Measurements from ENCODE around the gene PSMD2. TPM values are rescaled to one million over a fixed set of nuclear protein-coding genes. Genes with fewer than 3 reads are reported as not detected.
A peak's percentile ranks its signal among the peaks of the same experiment; 100 is the strongest.

Gene PSMD2
- total RNA-seq, 1 donor from 2014 or later, result 239 TPM

DNA sequence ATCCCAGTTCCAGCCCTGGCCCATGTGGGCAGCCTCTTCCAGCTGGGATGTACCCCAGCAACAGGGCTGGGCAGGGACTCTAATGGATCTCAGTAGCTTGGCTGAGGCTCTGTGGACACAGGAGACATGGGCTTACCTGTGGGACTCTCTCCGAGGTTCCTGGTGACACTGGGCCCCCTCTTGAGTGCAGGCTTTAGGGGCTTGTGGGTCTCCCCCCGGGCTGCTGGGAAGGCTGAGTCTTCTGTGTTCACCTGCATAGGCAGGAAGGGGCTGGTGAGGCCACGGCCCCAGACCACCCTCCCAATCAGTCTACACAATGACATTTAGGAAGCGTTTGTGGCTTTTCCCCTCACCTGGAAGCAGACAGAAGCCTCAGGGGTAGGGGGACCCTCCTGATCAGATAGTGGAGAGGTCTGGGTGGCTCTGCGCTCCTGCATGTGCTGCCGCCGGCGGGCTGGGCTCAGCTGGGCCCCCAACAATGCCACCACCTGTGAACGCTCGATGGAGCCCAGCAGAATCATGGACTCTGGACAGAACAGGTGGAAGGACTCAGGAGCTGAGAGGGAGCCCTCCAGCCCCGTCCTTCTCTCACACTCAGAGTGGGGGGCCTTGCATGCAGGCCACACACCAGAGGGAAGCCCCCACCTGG, 54.0 kb downstream of the PSMD2 start:
- Mint-ChIP-seq H3K27me3 (ENCODE audit: unreplicated experiment) (no peaks in the 10 kb centered on the region), H3K4me3 (ENCODE audit: unreplicated experiment) (no peak overlapping the region), H3K36me3 (ENCODE audit: unreplicated experiment) (peaks cover 10% of the 10 kb centered on the region), H3K27ac (ENCODE audit: unreplicated experiment) (no peak overlapping the region), H3K9me3 (ENCODE audit: unreplicated experiment) (no peaks in the 10 kb centered on the region), H3K4me1 (ENCODE audit: unreplicated experiment) (peaks cover 13% of the 10 kb centered on the region)
- TF ChIP-seq, protein P1, sequence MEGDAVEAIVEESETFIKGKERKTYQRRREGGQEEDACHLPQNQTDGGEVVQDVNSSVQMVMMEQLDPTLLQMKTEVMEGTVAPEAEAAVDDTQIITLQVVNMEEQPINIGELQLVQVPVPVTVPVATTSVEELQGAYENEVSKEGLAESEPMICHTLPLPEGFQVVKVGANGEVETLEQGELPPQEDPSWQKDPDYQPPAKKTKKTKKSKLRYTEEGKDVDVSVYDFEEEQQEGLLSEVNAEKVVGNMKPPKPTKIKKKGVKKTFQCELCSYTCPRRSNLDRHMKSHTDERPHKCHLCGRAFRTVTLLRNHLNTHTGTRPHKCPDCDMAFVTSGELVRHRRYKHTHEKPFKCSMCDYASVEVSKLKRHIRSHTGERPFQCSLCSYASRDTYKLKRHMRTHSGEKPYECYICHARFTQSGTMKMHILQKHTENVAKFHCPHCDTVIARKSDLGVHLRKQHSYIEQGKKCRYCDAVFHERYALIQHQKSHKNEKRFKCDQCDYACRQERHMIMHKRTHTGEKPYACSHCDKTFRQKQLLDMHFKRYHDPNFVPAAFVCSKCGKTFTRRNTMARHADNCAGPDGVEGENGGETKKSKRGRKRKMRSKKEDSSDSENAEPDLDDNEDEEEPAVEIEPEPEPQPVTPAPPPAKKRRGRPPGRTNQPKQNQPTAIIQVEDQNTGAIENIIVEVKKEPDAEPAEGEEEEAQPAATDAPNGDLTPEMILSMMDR (IDR thresholded peaks at IDR 0.05), result no peak
- no peak for DNase-seq (ENCODE audit: extremely low spot score, unreplicated experiment)

DNA sequence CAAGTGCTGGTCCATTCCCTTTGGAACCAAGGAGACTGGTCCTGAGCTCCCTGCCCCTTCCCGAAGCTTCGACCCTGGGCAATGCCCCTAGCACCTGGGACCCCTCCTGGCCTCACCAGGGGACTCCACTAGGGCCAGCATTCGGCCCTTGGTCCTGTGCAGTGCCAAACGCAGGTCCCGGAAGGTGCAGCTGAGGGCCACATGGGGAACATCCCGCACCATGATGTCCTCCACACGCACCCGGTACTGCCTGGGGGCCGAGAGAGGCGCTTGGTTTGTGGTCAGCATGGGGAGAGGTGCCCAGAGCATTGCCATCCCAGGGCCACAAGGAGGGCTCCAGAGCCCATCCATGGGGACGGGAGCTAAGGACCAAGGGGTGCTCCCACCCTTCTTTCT, 54.5 kb downstream of the PSMD2 start:
- Mint-ChIP-seq H3K27ac (ENCODE audit: unreplicated experiment) (no peak overlapping the region), H3K9me3 (ENCODE audit: unreplicated experiment) (no peaks in the 10 kb centered on the region), H3K27me3 (ENCODE audit: unreplicated experiment) (no peaks in the 10 kb centered on the region), H3K36me3 (ENCODE audit: unreplicated experiment) (peaks cover 13% of the 10 kb centered on the region), H3K4me3 (ENCODE audit: unreplicated experiment) (no peak overlapping the region), H3K4me1 (ENCODE audit: unreplicated experiment) (peaks cover 13% of the 10 kb centered on the region)
- no peak for DNase-seq (ENCODE audit: extremely low spot score, unreplicated experiment)
- TF ChIP-seq, protein P1 (IDR thresholded peaks at IDR 0.05), result no peak

DNA sequence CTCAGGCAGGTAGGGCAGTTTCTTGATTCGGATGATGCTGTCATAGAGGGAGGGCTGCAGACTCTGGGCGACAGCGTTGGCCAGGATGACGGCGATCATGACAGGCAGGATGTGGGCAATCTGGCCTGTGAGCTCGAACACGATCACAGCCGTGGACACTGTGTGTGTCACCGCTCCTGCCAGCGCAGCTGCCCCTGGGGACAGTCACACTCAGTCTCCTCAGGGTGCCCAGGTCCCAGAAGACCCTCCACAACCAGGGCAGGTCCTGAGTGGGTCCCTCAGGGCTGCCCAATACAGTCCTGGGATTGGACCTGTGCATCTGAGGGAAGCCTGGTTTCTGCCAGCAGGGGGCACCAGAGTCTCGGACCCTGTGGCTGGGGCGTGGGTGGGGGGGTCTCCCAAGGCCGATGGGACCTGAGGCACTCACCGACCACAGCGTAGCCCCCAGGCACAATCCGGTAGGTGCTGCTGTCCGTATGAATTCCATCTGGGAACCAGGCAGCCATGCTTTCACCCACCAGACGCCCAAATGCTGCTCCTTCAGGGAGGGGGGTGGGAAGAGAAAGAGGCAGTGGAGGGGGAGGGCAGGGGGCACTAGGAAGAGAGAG, 55.2 kb downstream of the PSMD2 start:
- peaks cover 13% of the 10 kb centered on the region for H3K36me3 Mint-ChIP-seq (ENCODE audit: unreplicated experiment)
- no peaks in the 10 kb centered on the region for H3K27me3 Mint-ChIP-seq (ENCODE audit: unreplicated experiment)
- H3K27ac Mint-ChIP-seq (ENCODE audit: unreplicated experiment), result no peak overlapping the region
- DNase-seq (ENCODE audit: extremely low spot score, unreplicated experiment), result no peak
- no peaks in the 10 kb centered on the region for H3K9me3 Mint-ChIP-seq (ENCODE audit: unreplicated experiment)
- no peak overlapping the region for H3K4me3 Mint-ChIP-seq (ENCODE audit: unreplicated experiment)
- H3K4me1 Mint-ChIP-seq (ENCODE audit: unreplicated experiment), result peaks cover 14% of the 10 kb centered on the region
- TF ChIP-seq, protein P1 (IDR thresholded peaks at IDR 0.05), result peak; percentile 72

DNA sequence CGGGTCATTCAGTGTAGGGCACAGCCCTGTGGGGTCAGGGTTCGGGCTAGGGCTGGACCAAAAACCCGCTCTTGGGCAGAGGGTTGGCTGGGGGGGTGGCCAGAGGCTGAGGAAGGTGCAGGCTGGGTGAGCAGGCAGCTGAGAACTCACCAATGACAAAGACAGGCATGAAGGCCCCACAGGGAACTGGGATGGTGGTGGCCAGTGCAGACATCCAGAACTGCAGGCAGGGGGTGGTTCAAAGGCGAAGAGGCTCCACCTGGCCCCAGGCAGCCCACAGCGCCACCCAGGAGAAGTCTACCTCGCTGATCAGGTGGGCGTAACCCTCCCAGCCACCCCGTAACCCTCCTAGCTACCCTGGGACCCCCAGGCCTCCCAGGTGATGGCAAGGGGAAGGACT, 55.7 kb downstream of the PSMD2 start:
- Mint-ChIP-seq H3K4me3 (ENCODE audit: unreplicated experiment) (no peak overlapping the region), H3K36me3 (ENCODE audit: unreplicated experiment) (peaks cover 13% of the 10 kb centered on the region), H3K27ac (ENCODE audit: unreplicated experiment) (no peak overlapping the region), H3K9me3 (ENCODE audit: unreplicated experiment) (no peaks in the 10 kb centered on the region), H3K4me1 (ENCODE audit: unreplicated experiment) (peaks cover 15% of the 10 kb centered on the region), H3K27me3 (ENCODE audit: unreplicated experiment) (no peaks in the 10 kb centered on the region)
- DNase-seq (ENCODE audit: extremely low spot score, unreplicated experiment), result no peak
- TF ChIP-seq, protein P1 (IDR thresholded peaks at IDR 0.05), result no peak

DNA sequence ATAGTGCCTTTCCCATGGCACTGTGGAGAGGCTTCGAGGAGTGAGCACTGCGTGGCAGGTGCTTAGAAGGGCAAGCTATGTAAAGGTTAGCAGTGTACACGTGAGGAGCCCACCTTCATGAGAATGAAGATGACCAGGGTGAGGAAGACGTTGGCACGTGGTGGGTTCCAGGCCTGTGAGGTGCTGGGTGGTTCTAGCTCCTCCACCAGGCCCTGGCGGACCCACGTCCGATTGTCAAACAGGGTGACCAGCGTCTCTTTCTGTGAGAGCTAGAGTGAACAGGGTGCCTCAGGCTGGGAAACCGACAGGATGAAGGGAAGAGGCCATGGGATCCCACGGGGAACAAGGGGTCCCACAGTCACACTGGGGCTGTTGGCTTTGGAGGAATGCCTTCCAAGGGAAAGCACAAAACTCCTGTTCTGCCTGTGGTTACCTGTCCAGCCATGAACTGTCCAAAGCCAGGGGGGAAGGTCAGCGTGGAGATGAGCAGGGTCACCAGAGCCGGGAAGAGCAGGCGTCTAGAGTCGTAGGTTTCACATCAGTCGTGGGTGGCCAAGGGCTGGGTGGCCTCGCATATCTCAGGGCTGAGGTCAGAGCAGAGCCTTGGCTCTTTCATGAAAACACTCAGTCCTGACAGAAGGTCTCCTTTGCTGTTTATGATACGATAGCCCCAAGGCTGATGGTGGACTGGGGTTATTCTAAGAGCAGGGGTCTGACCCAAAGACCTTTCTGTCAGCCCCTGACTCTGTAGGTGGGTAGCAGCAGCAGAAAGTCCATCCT, 56.4 kb downstream of the PSMD2 start:
- Mint-ChIP-seq H3K4me3 (ENCODE audit: unreplicated experiment) (no peak overlapping the region), H3K4me1 (ENCODE audit: unreplicated experiment) (peaks cover 21% of the 10 kb centered on the region), H3K27ac (ENCODE audit: unreplicated experiment) (no peak overlapping the region), H3K36me3 (ENCODE audit: unreplicated experiment) (peaks cover 13% of the 10 kb centered on the region), H3K27me3 (ENCODE audit: unreplicated experiment) (no peaks in the 10 kb centered on the region), H3K9me3 (ENCODE audit: unreplicated experiment) (no peaks in the 10 kb centered on the region)
- TF ChIP-seq, protein P1 (IDR thresholded peaks at IDR 0.05), result no peak
- DNase-seq (ENCODE audit: extremely low spot score, unreplicated experiment), result no peak

Data from osteocyte (in vitro differentiated cells).